HG03139 (cell line): ENCODE data around the gene PCK1.

ENCODE experiments used
- ATAC-seq: cut with Tn5 transposase; IDR thresholded peaks from one replicate; pipeline ENCODE4 v1.9.1; 2021; ENCODE audit not compliant: unreplicated experiment

The PCK1 gene

DNA sequence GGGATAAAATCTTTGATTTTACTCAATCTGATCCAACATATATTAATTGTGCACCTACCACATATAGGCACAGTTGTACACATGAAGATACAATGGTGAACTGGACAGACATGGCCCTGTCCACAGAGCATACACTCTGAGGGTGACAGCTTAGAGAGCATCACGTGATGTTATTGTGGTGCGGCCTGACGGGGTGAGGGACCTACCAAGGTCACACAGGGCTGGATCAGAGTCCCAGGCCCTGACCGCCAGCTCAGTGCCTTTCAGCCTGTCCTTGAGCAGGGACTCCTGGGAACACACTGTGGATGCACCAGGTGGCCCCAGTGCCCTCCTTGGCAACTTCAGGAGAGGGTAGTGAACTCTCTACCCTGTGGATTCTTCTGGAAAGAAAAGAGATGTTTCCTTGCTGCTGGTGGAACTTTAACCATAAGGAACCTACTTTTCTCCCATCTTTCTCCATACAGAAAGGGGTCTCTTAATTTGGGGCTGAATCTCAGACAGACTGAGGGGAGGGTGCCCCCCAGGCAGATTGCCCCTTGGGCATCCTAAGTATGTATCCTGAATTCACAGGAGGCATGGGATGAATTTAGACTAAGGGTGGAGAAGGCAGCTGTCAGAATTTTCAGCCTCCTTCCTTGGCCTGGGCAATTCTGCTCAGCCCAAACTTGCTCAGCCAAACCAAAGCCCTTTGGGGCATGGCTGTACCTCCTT, 26.5 kb downstream of the PCK1 start:
- no peak for ATAC-seq

DNA sequence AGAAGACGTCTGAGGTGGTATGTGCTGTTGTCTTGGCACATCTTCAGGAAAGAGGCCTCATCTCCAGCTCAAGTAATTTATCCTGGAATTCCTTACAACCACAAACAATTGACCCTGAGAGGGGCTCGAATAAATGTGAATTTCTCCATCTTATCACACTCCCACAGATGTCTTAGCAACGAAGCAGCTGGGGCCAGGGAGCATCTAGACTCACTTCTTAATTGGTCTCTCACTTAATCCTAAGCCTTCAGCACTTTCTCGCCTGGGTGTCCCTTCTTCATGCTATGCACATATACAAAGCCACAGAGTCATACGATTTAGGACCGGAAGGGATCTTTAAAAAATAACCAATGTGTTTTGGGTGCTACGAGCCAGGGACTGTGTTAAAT, 27.1 kb downstream of the PCK1 start:
- no peak for ATAC-seq

DNA sequence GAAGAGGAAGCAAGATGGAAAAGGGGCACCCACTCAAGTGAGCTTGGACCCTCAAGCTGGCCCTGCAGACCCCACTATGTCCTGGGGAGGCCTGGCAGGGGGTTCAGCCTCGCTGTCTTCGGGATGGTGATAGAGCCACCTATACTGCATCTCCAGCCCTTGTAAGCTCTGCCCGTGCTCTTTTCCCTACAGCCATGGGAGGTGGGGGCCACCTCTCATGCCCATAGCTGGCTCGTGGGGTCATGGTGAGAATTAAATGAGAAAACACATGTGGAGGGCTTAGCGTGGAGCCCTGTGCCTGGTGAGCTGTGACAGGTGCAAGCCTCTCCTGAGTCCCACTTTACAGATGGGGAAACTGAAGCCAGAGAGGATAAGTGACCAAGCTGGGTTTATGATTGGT, 27.7 kb downstream of the PCK1 start:
- ATAC-seq, result no peak

DNA sequence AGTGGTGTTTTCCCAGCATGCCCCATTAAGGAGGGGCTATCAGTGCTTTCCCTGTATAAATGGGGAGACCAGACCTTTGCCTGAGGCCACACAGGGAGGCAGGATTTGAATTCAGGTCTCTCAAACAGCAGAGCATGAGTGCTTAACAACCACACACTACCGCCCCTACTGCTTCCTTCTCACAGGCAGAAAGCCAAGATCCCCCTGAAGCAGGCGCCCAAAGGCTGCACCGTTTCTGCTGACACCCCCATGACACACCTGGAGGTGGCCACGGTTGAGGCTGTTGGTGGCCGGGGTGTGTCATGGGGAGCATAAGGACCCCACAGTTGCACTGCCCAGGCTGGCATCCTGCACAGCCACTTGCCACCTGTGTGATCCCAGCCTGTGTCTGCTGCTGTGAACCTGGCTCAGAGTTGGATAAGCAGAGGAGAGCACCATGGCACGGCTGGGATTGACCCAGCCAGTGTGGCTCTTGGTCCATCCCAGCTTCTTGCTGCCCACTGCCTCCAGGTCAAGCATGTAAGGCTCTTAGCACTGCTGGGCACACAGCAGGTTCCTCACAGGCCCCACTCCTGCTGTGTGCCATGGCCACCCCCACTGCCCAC, 28.3 kb downstream of the PCK1 start:
- no peak for ATAC-seq

DNA sequence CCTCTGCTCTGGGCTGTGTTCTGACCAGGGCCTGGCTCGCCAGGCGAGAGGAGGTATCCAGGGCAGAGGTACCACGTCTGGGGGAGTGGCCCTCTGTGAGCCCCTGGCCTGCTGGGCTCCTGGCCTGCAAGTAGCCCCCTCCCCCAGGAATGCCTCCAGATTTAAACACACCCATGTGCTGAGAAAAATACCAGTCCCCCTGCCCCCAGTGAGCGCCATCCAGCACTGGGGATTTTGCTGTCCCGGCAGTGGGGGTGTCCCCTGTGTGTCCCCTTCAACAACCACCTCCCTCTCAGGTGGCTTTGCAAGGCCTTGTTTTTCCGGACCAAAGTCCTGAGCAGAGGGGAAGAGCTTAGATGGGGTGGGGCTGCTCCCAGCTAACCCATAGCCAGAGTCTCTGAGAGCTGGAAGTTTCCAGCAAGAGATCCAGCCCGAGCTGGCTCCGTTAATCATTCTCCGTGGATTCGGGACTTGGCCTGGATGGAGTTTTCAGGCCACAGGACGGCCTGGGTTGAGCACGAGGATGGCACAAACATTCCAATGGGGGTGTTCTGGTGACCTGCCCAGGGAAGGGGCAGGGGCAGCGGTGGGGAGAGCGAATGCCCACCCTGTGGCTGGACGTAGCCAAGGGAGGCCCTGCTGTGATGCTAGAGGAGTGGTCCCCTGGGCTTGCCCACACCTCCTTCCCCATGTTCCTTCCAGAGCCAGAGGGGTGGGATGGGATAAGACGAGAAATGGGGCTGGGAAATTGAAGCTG, 29.0 kb downstream of the PCK1 start:
- no peak for ATAC-seq

DNA sequence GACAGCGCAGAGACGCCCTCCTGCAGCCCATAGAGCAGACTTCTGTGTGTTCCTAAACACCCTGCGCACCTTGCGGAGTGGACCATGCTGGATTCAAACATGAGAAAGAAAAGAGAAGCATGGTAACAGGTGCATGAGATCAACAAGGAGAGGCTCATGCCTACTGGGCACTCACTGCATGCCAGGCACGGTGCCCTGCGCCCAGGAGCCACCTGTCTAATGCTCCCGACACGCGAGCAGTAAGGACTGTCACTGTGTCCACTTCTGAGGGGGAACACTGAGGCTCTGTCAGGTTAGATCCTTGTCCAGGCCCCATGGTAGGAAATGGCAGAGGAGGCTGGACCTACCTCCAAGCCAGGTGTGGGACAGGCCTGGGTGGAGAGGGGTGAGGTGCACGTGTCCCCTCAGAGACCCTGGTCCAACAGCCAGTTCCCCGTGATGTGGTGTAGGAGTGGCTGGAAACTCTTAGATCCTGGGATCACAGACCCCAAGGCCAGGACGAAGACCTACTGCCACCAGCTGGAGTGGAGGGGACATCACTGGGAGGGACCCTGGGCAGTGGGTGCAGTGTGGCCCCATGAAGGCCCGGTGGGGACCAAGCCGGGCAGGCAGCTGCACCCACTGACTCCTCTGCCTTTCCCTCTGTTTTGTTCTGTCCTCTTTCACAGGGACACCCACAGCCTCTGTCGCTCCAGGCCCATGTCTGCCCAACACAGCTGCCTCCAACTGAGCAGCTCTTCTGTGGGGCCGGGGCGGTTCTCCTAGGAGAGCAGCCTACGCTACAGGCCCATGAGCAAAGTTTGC, 29.8 kb downstream of the PCK1 start:
- no peak for ATAC-seq

DNA sequence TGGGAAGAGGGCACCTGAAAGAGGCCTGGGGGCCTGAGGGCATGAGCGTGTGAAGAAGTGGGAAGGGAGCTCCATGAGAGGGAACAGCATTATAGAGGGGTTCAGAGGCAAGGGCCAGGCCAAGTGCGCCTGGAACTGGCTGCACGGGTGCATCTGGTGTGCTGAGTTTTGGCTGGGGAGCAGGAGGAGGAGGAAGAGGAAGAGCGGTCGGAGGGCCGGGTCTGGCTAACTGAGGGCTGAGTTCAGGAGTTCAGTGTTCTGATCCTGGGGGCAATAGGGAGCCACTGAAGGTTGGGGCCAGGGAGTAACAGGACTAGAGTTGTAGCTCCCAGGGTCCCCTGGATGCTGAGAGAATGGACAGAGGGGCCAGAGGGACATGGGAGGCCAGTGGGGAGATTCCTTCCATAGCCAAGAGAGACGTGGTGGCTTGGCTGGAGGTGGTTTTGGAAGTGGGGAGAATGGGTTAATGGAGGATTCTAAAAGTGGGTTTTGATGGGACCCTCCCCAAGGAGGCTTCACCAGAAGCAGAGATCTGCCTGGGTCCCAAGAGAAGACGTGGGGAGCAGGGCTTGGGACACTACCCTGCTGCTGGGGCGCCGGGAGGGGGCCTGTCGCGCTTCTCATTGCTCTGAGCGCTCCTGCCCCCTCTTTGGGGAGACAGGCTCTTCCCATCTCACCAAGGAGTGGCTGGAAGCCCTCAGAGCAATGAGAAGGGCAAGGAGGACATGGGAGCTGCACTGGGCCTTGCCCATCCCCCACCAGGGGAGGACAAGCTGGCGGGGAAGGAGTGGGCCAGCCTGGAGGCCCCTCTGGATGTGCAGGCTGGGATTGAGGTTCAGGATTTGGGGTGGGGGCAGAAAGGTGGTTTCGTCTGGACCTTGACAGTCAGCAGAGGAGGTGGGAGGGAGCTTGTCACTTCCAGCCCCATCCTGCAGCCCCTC, 30.6 kb downstream of the PCK1 start:
- ATAC-seq, result no peak

DNA sequence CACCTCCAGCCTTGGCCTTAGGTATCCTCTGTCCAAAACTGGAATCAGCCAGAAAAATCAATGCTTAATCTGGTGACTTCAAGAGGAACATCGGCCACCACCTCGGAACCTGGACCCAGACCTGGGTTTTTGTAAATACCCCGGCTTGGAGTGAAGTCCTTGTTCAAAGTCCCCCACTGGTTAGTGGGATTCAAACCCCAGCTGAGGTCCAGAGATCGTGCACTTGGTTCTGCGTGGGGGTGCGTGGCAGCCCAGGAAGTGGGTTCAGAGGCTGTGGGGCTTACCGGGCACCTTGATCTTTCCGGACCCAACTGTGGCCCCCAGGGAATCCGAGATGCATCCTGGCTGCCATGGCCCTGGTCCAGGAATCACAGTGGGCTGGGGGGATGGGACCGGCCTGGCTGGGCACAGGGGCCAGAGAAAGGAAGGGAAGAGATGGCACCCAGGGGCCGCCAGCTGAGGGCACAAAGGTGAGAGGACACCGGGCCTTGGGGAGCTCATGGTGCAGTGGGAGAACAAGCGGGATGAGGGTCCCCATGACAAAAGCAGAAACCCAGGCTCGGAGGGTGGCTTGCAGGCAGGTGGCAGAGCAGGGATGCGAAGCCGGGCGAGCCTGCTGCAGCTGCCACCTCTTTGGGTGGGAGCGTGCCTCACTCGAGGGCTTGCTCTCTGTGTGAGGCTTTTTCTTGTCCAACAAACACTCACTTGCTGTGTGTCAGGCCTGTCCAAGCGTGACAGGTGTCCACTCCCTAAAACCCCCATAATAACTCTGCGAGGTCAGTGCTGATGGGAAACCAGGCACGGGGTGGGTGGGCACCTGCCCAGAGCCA, 31.6 kb downstream of the PCK1 start:
- ATAC-seq, result no peak

DNA sequence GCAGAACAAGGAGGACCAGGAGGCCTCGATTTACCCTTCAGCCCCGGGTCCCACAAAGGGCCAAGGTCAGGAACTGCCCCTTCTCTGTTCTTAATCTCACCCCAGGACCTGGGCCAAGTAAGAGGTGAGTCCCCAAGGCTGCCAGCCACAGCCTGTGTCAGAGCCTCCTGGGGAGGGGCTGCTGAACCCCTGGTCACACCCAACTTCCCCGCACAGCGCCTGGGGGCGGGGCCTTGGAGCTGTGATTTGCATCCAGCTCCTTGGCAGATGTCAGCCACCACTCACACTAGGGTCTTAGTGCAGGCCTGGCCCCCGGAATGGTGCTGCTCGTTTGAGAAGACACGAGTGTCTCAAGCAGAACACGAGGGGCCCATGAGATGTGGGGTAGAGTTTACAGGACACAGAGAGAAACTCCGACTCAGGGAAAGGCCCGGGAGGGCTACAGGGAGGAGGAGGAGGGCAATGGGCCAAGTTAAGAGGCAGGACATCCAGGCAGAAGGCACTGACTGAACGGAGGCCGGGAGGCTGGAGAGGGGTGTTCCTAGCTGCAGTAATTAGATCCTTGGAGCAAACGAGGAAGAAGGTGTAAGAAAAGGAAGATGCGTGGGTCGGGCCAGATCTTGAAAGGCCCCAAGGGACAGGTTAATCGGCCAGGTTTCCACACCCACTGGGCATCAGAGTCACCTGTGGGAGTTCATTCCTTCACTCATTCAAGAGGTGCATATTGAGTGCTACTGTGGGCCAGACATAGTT, 32.4 kb downstream of the PCK1 start:
- ATAC-seq, result no peak

DNA sequence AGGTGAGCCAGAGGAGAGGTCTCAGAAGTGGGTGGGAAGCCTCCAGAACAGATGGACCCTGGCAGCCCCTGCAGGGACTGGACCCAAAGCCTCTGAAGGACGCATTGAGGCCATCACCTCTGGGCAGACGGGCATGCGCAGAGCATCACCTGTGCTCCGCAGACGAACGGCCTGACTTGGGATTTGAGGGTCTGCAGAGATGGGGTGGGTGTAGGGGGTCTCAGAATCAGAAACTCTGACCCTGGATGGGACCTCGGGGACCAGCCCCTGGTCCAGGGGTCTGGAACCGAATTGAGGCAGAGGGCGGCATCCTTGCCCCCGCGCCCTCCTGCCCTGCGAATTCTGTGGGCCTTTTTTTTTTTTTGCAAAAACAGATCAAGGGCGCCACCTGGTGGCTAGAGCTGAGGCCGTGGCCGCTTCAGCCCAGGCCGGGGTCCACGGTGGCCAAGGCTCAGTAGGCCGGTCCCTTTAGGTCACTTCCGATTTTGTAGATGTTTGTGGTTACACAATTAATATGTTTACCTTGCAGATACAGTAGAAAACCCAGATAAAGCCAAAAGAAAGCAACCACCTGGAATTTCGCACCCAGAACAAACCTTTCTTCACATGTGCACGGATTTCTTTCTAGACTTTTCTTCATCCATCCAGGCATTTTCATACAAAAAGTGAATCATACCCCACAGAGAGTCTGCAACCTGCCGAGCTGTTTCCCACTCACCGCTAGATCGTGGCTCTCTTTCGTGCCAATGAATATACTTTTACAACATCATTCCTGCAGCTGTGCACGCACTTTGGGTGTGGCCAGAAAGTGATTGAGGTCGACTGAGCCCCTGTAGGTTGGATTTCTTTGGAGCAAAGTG, 33.4 kb downstream of the PCK1 start:
- ATAC-seq, result no peak

DNA sequence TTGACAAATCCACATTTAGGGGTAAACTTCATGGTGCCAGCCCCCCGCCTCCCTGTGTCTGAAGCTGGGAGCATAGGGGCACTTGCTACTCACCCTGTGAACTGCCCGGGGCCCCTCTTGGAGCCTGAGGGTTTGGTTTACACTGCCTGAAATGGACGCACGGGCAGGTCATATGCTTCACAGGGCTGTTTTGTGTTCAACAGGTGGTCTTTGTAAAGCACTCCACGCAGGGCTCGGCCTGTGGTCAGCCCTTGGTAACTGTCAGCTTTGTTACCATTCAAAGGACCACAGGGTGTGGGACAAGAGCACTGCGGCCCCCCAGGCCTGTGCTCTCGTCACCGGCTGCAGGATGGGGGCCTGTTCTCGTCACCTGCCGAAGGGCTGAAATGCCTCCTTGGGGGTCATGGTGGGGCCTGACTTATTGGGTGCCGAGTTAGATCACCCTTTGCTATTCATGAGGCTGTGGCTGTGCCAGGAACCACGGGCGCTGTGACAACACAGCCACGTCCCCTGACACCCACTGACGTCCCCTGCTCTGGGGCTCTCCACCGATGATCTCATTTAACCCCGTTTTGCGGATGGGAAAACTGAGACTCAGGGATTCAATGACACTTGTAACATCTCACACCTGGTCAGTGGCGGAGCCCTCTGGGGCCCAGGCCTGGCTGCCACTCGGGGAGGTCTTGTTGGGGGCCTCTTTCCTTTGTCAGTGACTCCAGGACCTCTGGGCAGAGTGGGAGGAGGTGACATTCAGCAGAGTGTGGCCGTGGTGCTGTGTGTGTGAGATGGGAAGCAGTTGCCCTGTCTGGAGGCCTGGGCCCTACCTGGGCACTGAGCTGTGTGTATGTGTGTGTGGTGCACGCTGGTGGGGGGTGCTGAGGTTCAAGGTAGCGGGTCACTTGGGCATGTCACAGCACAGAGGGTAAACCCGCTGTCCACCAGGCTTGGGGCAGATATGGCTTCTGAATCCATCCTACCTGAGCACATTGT, 34.4 kb downstream of the PCK1 start:
- ATAC-seq, result no peak

DNA sequence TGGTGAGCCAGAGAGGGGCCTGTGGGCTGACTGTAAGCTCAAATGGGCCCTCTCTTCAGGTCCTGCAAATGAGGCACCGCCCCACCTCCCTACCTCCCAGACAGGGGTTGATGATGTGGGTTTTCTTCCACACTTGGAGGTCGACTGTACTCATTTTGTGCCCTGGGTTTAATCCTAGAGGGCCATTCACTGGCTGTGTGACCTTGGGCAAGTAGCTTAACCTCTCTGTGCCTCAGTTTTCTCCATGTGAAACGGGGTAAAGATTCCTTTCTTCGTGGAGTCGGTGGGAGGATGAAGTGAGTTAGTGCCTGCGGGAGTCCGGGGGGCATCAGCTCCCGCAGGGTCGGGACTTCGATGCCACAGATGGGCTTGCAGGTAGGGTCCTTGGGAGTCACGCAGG, 35.4 kb downstream of the PCK1 start:
- ATAC-seq, result no peak

DNA sequence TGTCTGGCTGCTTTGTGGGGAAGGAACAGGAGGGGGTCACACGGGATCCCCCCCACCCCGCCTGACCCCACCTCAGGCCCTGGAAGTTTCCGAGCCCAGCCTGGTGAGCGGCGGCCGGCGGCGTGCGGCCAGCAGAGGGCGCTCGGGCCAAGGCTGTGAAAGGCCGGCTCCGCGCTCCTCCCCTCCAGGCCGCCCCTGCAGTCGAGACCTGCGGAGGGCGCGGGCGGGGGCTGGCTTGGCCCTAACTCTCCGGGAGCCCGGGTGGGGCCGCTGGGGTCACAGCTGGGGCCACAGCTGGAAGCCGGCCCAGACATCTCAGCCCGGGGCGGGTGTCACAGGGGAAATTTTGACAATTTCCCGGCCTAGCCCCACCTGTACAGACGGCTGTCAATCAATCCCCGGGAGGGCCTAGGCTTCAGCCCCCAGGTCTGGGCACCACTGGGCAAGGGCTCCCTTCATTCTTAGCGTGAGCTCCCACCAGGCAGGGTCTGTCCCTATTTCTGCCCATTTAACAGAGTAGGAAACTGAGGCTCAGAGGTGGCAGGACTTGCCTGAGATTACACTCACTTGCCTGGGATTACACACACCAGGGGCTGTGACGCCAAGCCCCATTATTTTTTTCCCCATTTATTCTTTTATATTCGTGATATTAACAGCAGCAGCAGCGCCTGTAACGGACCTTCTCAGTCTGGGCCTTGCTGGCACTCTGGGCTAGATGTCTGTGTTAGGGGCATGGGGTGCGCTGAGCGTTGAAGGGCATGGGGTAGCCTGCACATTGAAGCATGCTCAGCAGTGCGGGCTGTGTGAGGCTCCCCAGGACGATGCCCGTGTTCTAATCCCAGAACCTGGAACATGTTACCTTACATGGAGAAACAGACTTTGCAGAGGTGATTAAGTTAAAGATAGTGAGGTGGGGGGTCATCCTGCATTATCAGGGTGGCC, 36.4 kb downstream of the PCK1 start:
- ATAC-seq, result no peak

DNA sequence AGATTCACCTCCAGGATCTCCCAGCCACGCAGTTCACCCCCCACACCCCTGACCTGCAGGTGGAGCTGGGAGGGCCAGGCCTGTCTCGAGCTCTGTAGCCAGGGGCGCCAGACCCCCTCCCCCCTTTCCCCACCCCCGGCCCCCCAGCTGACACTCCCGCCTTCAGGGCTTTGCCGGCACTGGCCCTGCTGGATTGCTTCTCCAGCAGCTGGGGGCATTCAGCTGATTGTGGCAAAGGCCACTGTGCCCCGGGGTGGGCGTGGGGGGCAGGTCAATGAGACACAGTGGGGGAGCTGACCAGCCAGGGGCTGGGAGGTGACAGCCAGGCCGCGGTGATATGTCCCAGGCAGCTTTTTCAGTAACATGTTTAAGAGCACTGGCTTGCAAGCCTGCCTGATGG, 37.1 kb downstream of the PCK1 start:
- no peak for ATAC-seq

DNA sequence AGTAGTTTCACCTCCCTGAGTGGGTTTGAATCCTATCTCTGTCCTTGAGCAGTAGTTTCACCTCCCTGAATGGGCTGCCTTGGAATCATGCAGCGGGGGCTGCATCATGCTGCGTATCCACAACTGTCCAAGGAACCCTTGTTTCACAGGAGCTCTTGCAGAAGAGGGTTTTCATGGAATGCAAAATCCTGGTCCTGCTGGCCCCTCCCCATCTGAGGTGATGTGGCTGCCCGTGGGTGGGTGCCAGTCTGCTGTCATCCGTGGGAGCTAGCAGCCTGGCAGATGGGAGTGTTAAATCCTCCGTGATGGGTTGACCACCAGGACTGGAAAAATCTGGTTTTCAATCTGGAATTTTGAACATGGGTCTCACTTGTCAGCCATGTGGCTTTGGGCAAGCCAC, 37.6 kb downstream of the PCK1 start:
- ATAC-seq, result no peak
